GM18861 (cell line): ENCODE results near the gene TMEM53.
"Not testable (repeated sequence)": the region's sequence is repeated elsewhere in the genome, so short reads cannot be mapped to it uniquely, and the experiment has no call there.

ENCODE experiments used
- ATAC-seq: cut with Tn5 transposase; IDR thresholded peaks from one replicate; pipeline ENCODE4 v1.9.1; 2021; ENCODE audit not compliant: unreplicated experiment

Gene TMEM53

GRCh38 chr1:44672961-44673674 lies 1.2 kb downstream of the TMEM53 start:
- ATAC-seq: no peak

GRCh38 chr1:44672254-44672955 lies 1.9 kb downstream of the TMEM53 start:
- no peak for ATAC-seq

GRCh38 chr1:44670751-44671640 lies 3.3 kb downstream of the TMEM53 start:
- ATAC-seq: no peak

- not testable (repeated sequence) for ATAC-seq
Measured at GRCh38 chr1:44666719-44667118, 7.6 kb downstream of the TMEM53 start.

- no peak for ATAC-seq
Measured at GRCh38 chr1:44664730-44665370, 9.4 kb downstream of the TMEM53 start.

- no peak for ATAC-seq
Measured at GRCh38 chr1:44663417-44663816, 10.9 kb downstream of the TMEM53 start.

- no peak for ATAC-seq
Measured at GRCh38 chr1:44662683-44663030, 11.6 kb downstream of the TMEM53 start.

GRCh38 chr1:44661781-44662682 lies 12.2 kb downstream of the TMEM53 start:
- no peak for ATAC-seq

- ATAC-seq: no peak
Measured at GRCh38 chr1:44660176-44660575, 14.1 kb downstream of the TMEM53 start.

GRCh38 chr1:44659566-44659965 lies 14.7 kb downstream of the TMEM53 start:
- ATAC-seq: no peak

- ATAC-seq: no peak
Measured at GRCh38 chr1:44655609-44656008, 18.7 kb downstream of the TMEM53 start.

GRCh38 chr1:44654621-44655187 lies 19.6 kb downstream of the TMEM53 start:
- no peak for ATAC-seq

GRCh38 chr1:44653107-44653964 lies 20.9 kb downstream of the TMEM53 start:
- ATAC-seq: no peak

- no peak for ATAC-seq
Measured at GRCh38 chr1:44652445-44653106, 21.7 kb downstream of the TMEM53 start.

GRCh38 chr1:44651069-44651468 lies 23.2 kb downstream of the TMEM53 start:
- ATAC-seq: no peak

GRCh38 chr1:44650159-44650831 lies 24.0 kb downstream of the TMEM53 start:
- no peak for ATAC-seq

GRCh38 chr1:44649788-44650158 lies 24.5 kb downstream of the TMEM53 start:
- ATAC-seq: no peak
